B cell (primary cell): ENCODE data around the gene TENM4. TPM values are rescaled to one million over a fixed set of nuclear protein-coding genes. Genes with fewer than 3 reads are reported as not detected.

Experiments
- ATAC-seq: fragments of 200-7000 bp; cut with Tn5 transposase; one replicate; pipeline ENCODE4 v1.10.0; 2021; ENCODE audit warnings: low read depth, mild to moderate bottlenecking, moderate number of reproducible peaks, moderate library complexity
- CTCF ChIA-PET: fragments of 350-600 bp; sonication (Branson Sonifier 250); formaldehyde crosslinking; loops from one replicate; lab custom pipeline; 2021; ENCODE audit warnings: antibody characterized with exemption, inconsistent platforms; lab: Charles Lee
- POLR2A ChIA-PET: fragments of 350-600 bp; sonication (Branson Sonifier 250); formaldehyde crosslinking; loops from one replicate; lab custom pipeline; 2021; ENCODE audit warnings: antibody characterized with exemption; lab: Charles Lee
- DNase-seq: peaks from one replicate; pipeline ENCODE4 v3.0.0; 2013
- H2AFZ ChIP-seq: 2 replicates; pipeline ENCODE4 v1.6.1; 2012; ENCODE audit warnings: mild to moderate bottlenecking, low read depth, low read length; ENCODE audit not compliant: insufficient read depth, poor library complexity, severe bottlenecking
- H3K27ac ChIP-seq, 2 donors: 1 replicate in 1 of 2; 2 replicates in 1 of 2; pipeline ENCODE4 v1.5.1; 2012 to 2013; ENCODE audit warnings: low read length in 2 of 2, mild to moderate bottlenecking in 2 of 2, moderate library complexity in 1 of 2
- H3K27me3 ChIP-seq, 4 experiments: fragments of 200-600 bp in 1 of 4; sonication (generic) in 1 of 4; replicated peaks in 1 of 4; 1 replicate in 2 of 4; 2 replicates in 2 of 4; pipeline versions ENCODE4 v1.6.1 to v1.7.0; 2013 to 2016; ENCODE audit warnings: low read length in 3 of 4, mild to moderate bottlenecking in 2 of 4, mixed read lengths in 1 of 4, moderate library complexity in 1 of 4; ENCODE audit not compliant: insufficient read depth in 4 of 4, control insufficient read depth in 3 of 4; ENCODE audit errors: control extremely low read depth in 1 of 4
- H3K36me3 ChIP-seq, 2 experiments: replicated peaks in 1 of 2; 1 replicate in 1 of 2; 2 replicates in 1 of 2; pipeline versions ENCODE4 v1.6.1 to v1.7.1; 2013; ENCODE audit warnings: low read length in 1 of 2; ENCODE audit not compliant: insufficient read depth in 2 of 2, control insufficient read depth in 1 of 2; ENCODE audit errors: control extremely low read depth in 1 of 2, extremely low read depth in 1 of 2
- H3K4me1 ChIP-seq, 2 donors: fragments of 200-600 bp in 1 of 2; sonication (generic) in 1 of 2; 1 replicate in 1 of 2; 2 replicates in 1 of 2; pipeline versions ENCODE4 v1.5.1 to v1.6.1; 2013 to 2017; ENCODE audit warnings: low read length in 2 of 2; ENCODE audit not compliant: control insufficient read depth in 2 of 2, insufficient read depth in 2 of 2
- H3K4me2 ChIP-seq: replicated peaks from 2 replicates; pipeline ENCODE3; 2012; ENCODE audit warnings: mild to moderate bottlenecking, low read depth, low read length; ENCODE audit not compliant: poor library complexity, severe bottlenecking
- H3K4me3 ChIP-seq, 5 experiments: fragments of 200-600 bp in 1 of 5; sonication (generic) in 1 of 5; 1 replicate in 3 of 5; 2 replicates in 2 of 5; pipeline versions ENCODE4 v1.5.1 to v1.7.0; 2011 to 2016; ENCODE audit warnings: low read length in 4 of 5, mild to moderate bottlenecking in 4 of 5, low read depth in 2 of 5, control low read depth in 1 of 5, moderate library complexity in 1 of 5; ENCODE audit not compliant: insufficient read depth in 1 of 5; ENCODE audit errors: control extremely low read depth in 1 of 5, extremely low read depth in 1 of 5
- H3K79me2 ChIP-seq: fragments of 200-600 bp; sonication (generic); one replicate; pipeline ENCODE4 v1.6.0; 2016; ENCODE audit warnings: low read length; ENCODE audit not compliant: control insufficient read depth, insufficient read depth
- H3K9ac ChIP-seq: fragments of 200-600 bp; sonication (generic); 2 replicates; pipeline ENCODE4 v1.6.1; 2017; ENCODE audit warnings: mild to moderate bottlenecking, low read length, moderate library complexity
- H3K9me3 ChIP-seq, 3 donors: one replicate each; pipeline versions ENCODE4 v1.6.1 to v1.7.1; 2013; ENCODE audit warnings: low read length in 2 of 3; ENCODE audit not compliant: control insufficient read depth in 2 of 3, insufficient read depth in 1 of 3; ENCODE audit errors: control extremely low read depth in 1 of 3
- H4K20me1 ChIP-seq: 2 replicates; pipeline ENCODE4 v1.6.0; 2012; ENCODE audit warnings: mild to moderate bottlenecking, low read length; ENCODE audit not compliant: insufficient read depth, control insufficient read depth, poor library complexity, severe bottlenecking
- H3K27ac Mint-ChIP-seq: one replicate; pipeline ENCODE4 v1.8.0; 2021; ENCODE audit warnings: mixed read lengths
- H3K27me3 Mint-ChIP-seq: one replicate; pipeline ENCODE4 v1.8.0; 2021; ENCODE audit warnings: mixed read lengths
- H3K4me1 Mint-ChIP-seq: one replicate; pipeline ENCODE4 v1.8.0; 2021; ENCODE audit warnings: mixed read lengths
- H3K4me3 Mint-ChIP-seq: one replicate; pipeline ENCODE4 v1.8.0; 2021; ENCODE audit warnings: mixed read lengths
- H3K9me3 Mint-ChIP-seq: one replicate; pipeline ENCODE4 v1.8.0; 2022; ENCODE audit warnings: mixed read lengths; ENCODE audit not compliant: insufficient read depth
- CTCF ChIP-seq: fragments of 200-600 bp; IDR thresholded peaks from one replicate; pipeline ENCODE4 v1.8.0; 2022; ENCODE audit warnings: antibody characterized with exemption, mild to moderate bottlenecking
- EZH2 ChIP-seq: IDR thresholded peaks from 2 replicates; pipeline ENCODE4 v1.6.1; 2012; ENCODE audit warnings: borderline replicate concordance, low read depth, mild to moderate bottlenecking, moderate library complexity, low read length; ENCODE audit not compliant: insufficient read depth, poor library complexity, severe bottlenecking
- WGBS: methylation state at CpG from one replicate; pipeline ENCODE4 v1.1.5; 2013; ENCODE audit warnings: missing lambda C conversion rate; ENCODE audit not compliant: insufficient coverage; 5-methylcytosine and 5-hydroxymethylcytosine counted together
- intact Hi-C: fragments of 100-400 bp; cut with micrococcal nuclease; formaldehyde crosslinking; loops from one replicate; pipeline ENCODE4 v1.10.0; 2022
- polyA plus RNA-seq: library from polyadenylated mRNA; depleted of rRNA; stranded (reverse); fragments of >200 nt; gene quantifications from 2 replicates; pipeline ENCODE4 v1.2.3, GENCODE V29; 2012
- total RNA-seq, 2 donors: library from RNA; stranded (reverse); fragments of 120-200 nt in 1 of 2; gene quantifications; 1 replicate in 1 of 2; 2 replicates in 1 of 2; pipeline versions ENCODE4 v1.2.3 to v1.2.4, GENCODE V29; 2013 to 2022

TENM4 gene
- total and polyA plus RNA-seq, 2 donors (not counting 1 experiment from before 2014, with no cell fraction given) = 0.09 to 5.7 TPM

- Histone ChIP-seq H3K79me2 (no peaks in the 10 kb centered on the region), H2AFZ (no peak overlapping the region), H3K27me3 (no peaks in the 10 kb centered on the region), H3K27ac (no peak overlapping the region), H4K20me1 (no peaks in the 10 kb centered on the region), H3K4me2 (no peak overlapping the region), H3K4me1 (no peaks in the 10 kb centered on the region), H3K9me3 (peaks cover 0 to 6% (median 0%) of the 10 kb centered on the region in 3 donors), H3K4me3 (no peak overlapping the region), H3K36me3 (no peaks in the 10 kb centered on the region), H3K9ac (no peak overlapping the region)
- H3K27me3 Mint-ChIP-seq = no peaks in the 10 kb centered on the region
- no peak overlapping the region for H3K4me3 Mint-ChIP-seq
- no peak for ATAC-seq
- no peak for DNase-seq
- no peak overlapping the region for H3K27ac Mint-ChIP-seq
- POLR2A ChIA-PET = no interaction called here
- WGBS = 56% methylated on average over 2 of the region's 4 CpGs
- intact Hi-C loops = no loop called here
- TF ChIP-seq EZH2 = no peak
- no peak for TF ChIP-seq CTCF
- CTCF ChIA-PET = no interaction called here
- H3K9me3 Mint-ChIP-seq = peaks cover 2% of the 10 kb centered on the region
- H3K4me1 Mint-ChIP-seq = no peaks in the 10 kb centered on the region
These were observed 351.9 kb downstream of the TENM4 start for GRCh38 chr11:79088967-79089366.

GRCh38 chr11:79087961-79088318 is 352.9 kb downstream of the TENM4 start:
- H3K36me3 ChIP-seq = no peaks in the 10 kb centered on the region
- ATAC-seq (no peak), DNase-seq (no peak)
- no peak overlapping the region for H3K9ac ChIP-seq
- intact Hi-C loops = no loop called here
- no peaks in the 10 kb centered on the region for H3K4me1 Mint-ChIP-seq
- no peak overlapping the region for H3K4me2 ChIP-seq
- no peaks in the 10 kb centered on the region for H3K27me3 Mint-ChIP-seq
- no peak overlapping the region for H2AFZ ChIP-seq
- H3K4me3 ChIP-seq = no peak overlapping the region
- POLR2A ChIA-PET = no interaction called here
- TF ChIP-seq CTCF = no peak
- TF ChIP-seq EZH2 = no peak
- CTCF ChIA-PET = no interaction called here
- no peak overlapping the region for H3K27ac Mint-ChIP-seq
- 80% methylated on average over 4 of the region's 5 CpGs for whole genome bisulfite sequencing
- H3K4me1 ChIP-seq = no peaks in the 10 kb centered on the region
- no peak overlapping the region for H3K27ac ChIP-seq
- H3K9me3 ChIP-seq = peaks cover 0 to under 1% (median 0%) of the 10 kb centered on the region in 3 donors
- peaks cover 2% of the 10 kb centered on the region for H3K9me3 Mint-ChIP-seq
- no peaks in the 10 kb centered on the region for H4K20me1 ChIP-seq
- no peaks in the 10 kb centered on the region for H3K27me3 ChIP-seq
- no peak overlapping the region for H3K4me3 Mint-ChIP-seq
- no peaks in the 10 kb centered on the region for H3K79me2 ChIP-seq
